SK-N-SH treated with all-trans-retinoic acid at 6 μM for 48 hours (cell line): ENCODE measurements around the gene VTA1.

Experiments
- ARNTL ChIP-seq: fragments of 450-650 bp; formaldehyde crosslinking; IDR thresholded peaks from 2 replicates; pipeline ENCODE4 v1.5.0; 2020; ENCODE audit warnings: low read depth, mild to moderate bottlenecking, moderate library complexity, borderline replicate concordance
- CSDC2 ChIP-seq: fragments of 250-450 bp; sonication (Bioruptor Pico); IDR thresholded peaks from 2 replicates; pipeline ENCODE4 v1.5.0; 2020; ENCODE audit warnings: mild to moderate bottlenecking, moderate library complexity
- ESRRG ChIP-seq: fragments of 250-450 bp; sonication (Bioruptor Pico); IDR thresholded peaks from 2 replicates; pipeline ENCODE4 v1.6.1; 2021; ENCODE audit warnings: mild to moderate bottlenecking
- PPARA ChIP-seq: fragments of 250-450 bp; sonication (Bioruptor Pico); IDR thresholded peaks from 2 replicates; pipeline ENCODE4 v1.5.0; 2020; ENCODE audit warnings: mild to moderate bottlenecking, borderline replicate concordance
- RARB ChIP-seq: fragments of 250-450 bp; sonication (Bioruptor Pico); IDR thresholded peaks from 2 replicates; pipeline ENCODE4 v1.8.0; 2021; ENCODE audit warnings: mild to moderate bottlenecking, moderate library complexity
- SNAI2 ChIP-seq: fragments of 250-450 bp; sonication (Bioruptor Pico); IDR thresholded peaks from 2 replicates; pipeline ENCODE4 v1.5.0; 2020; ENCODE audit warnings: mild to moderate bottlenecking, moderate library complexity
- TCF4 ChIP-seq: fragments of 250-450 bp; sonication (Bioruptor Pico); IDR thresholded peaks from 2 replicates; pipeline ENCODE4 v1.8.0; 2021; ENCODE audit warnings: mild to moderate bottlenecking, moderate library complexity, borderline replicate concordance
- ZC3H10 ChIP-seq: fragments of 250-450 bp; sonication (Bioruptor Pico); IDR thresholded peaks from 2 replicates; pipeline ENCODE4 v1.5.1; 2021; ENCODE audit warnings: mild to moderate bottlenecking, moderate library complexity
- ZFP3 ChIP-seq: fragments of 250-450 bp; sonication (Bioruptor Pico); IDR thresholded peaks from 2 replicates; pipeline ENCODE4 v1.5.0; 2020; ENCODE audit warnings: mild to moderate bottlenecking, moderate library complexity
- ZFP30 ChIP-seq: fragments of 450-650 bp; formaldehyde crosslinking; IDR thresholded peaks from 2 replicates; pipeline ENCODE4 v1.5.0; 2022; ENCODE audit warnings: mild to moderate bottlenecking, moderate library complexity
- ZNF565 ChIP-seq: fragments of 450-650 bp; formaldehyde crosslinking; conservative IDR thresholded peaks from 2 replicates; pipeline ENCODE4 v1.5.0; 2020; ENCODE audit warnings: low read depth, mild to moderate bottlenecking, moderate library complexity
- TF ChIP-seq, protein P1 (sequence below): fragments of 250-450 bp; sonication (Bioruptor Pico); IDR thresholded peaks from 2 replicates; pipeline ENCODE4 v1.8.0; 2020; ENCODE audit warnings: mild to moderate bottlenecking, moderate library complexity, borderline replicate concordance
- TF ChIP-seq, protein P2 (sequence below): fragments of 250-450 bp; sonication (Bioruptor Pico); IDR thresholded peaks from 2 replicates; pipeline ENCODE4 v1.5.0; 2020; ENCODE audit warnings: mild to moderate bottlenecking, moderate library complexity

DNA sequence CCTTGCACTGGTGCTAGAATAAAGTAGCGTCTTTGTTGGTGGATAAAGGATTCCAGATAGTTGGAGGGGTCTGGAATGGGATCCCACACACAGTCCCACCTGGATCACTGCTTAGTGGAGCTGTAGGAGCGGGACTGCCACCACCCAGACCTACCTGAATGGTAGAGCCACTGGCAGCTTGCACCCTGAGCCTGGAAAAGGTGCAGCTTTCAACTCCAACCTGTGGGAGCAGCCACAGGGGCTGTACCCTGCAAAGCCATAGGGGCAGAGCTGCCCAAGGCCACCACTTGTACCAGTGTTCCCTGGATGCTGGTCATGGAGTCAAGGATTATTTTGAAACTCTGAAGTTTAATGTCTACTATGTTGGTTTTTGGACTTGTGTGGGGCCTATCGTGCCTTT, 26.9 kb downstream of the VTA1 start:
- TF ChIP-seq PPARA (CRISPR knock-in tag) (no peak), CSDC2 (no peak), RARB (CRISPR knock-in tag) (no peak), ESRRG (CRISPR knock-in tag) (no peak), ARNTL (CRISPR knock-in tag) (no peak), ZNF565 (no peak), ZFP3 (CRISPR knock-in tag) (no peak), SNAI2 (CRISPR knock-in tag) (no peak), TCF4 (CRISPR knock-in tag) (no peak), ZC3H10 (CRISPR knock-in tag) (no peak), ZFP30 (no peak)
- TF ChIP-seq, protein P1, sequence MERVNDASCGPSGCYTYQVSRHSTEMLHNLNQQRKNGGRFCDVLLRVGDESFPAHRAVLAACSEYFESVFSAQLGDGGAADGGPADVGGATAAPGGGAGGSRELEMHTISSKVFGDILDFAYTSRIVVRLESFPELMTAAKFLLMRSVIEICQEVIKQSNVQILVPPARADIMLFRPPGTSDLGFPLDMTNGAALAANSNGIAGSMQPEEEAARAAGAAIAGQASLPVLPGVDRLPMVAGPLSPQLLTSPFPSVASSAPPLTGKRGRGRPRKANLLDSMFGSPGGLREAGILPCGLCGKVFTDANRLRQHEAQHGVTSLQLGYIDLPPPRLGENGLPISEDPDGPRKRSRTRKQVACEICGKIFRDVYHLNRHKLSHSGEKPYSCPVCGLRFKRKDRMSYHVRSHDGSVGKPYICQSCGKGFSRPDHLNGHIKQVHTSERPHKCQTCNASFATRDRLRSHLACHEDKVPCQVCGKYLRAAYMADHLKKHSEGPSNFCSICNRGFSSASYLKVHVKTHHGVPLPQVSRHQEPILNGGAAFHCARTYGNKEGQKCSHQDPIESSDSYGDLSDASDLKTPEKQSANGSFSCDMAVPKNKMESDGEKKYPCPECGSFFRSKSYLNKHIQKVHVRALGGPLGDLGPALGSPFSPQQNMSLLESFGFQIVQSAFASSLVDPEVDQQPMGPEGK = no peak
- TF ChIP-seq, protein P2, sequence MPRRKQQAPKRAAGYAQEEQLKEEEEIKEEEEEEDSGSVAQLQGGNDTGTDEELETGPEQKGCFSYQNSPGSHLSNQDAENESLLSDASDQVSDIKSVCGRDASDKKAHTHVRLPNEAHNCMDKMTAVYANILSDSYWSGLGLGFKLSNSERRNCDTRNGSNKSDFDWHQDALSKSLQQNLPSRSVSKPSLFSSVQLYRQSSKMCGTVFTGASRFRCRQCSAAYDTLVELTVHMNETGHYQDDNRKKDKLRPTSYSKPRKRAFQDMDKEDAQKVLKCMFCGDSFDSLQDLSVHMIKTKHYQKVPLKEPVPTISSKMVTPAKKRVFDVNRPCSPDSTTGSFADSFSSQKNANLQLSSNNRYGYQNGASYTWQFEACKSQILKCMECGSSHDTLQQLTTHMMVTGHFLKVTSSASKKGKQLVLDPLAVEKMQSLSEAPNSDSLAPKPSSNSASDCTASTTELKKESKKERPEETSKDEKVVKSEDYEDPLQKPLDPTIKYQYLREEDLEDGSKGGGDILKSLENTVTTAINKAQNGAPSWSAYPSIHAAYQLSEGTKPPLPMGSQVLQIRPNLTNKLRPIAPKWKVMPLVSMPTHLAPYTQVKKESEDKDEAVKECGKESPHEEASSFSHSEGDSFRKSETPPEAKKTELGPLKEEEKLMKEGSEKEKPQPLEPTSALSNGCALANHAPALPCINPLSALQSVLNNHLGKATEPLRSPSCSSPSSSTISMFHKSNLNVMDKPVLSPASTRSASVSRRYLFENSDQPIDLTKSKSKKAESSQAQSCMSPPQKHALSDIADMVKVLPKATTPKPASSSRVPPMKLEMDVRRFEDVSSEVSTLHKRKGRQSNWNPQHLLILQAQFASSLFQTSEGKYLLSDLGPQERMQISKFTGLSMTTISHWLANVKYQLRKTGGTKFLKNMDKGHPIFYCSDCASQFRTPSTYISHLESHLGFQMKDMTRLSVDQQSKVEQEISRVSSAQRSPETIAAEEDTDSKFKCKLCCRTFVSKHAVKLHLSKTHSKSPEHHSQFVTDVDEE (CRISPR knock-in tag) = no peak
